A549 (cell line): ENCODE data around the gene PLCXD3. TPM values are rescaled to one million over a fixed set of nuclear protein-coding genes. Genes with fewer than 3 reads are reported as not detected.

Source experiments
- ATAC-seq, 2 experiments: fragments of 200-7000 bp in 1 of 2; fragments of >200 bp in 1 of 2; cut with Nextera tagmentation in 1 of 2; cut with Tn5 transposase in 1 of 2; 3 replicates each; pipeline versions ENCODE4 v1.8.0 to v1.9.1; 2018 to 2020; ENCODE audit warnings: mild to moderate bottlenecking in 1 of 2, moderate library complexity in 1 of 2
- CTCF ChIA-PET: fragments of 300-600 bp; sonication (Branson Sonifier 250); formaldehyde crosslinking; extraction: SDS; loops from one replicate; lab custom pipeline; 2021; ENCODE audit warnings: antibody characterized with exemption, inconsistent platforms; lab: Yijun Ruan, JAX
- POLR2A ChIA-PET: fragments of 350-600 bp; formaldehyde crosslinking; extraction: SDS; loops from one replicate; lab custom pipeline; 2021; ENCODE audit warnings: antibody characterized with exemption, inconsistent platforms; lab: Yijun Ruan, JAX
- DNase-seq, 2 experiments: peaks; one replicate each; pipeline versions ENCODE4 v3.0.0 to v3.0.0-alpha.2; 2011 to 2016; ENCODE audit warnings: low read depth in 1 of 2, low spot score in 1 of 2
- FAIRE-seq: peaks from 2 replicates; lab custom pipeline; 2011; peaks lifted over from hg19 to GRCh38; lab: Jason Lieb, UNC
- H3K27ac ChIP-seq, 2 experiments: fragments of >200 bp; sonication (Bioruptor Twin); formaldehyde crosslinking; 3 replicates each; pipeline ENCODE4 v1.5.1; 2016 to 2017
- H3K4me1 ChIP-seq: fragments of >200 bp; sonication (Bioruptor Twin); formaldehyde crosslinking; 3 replicates; pipeline ENCODE4 v1.6.1; 2016
- H3K4me2 ChIP-seq: fragments of >200 bp; sonication (Bioruptor Twin); formaldehyde crosslinking; 3 replicates; pipeline ENCODE4 v1.6.1; 2016
- H3K4me3 ChIP-seq: fragments of >200 bp; sonication (Bioruptor Twin); formaldehyde crosslinking; 3 replicates; pipeline ENCODE4 v1.5.1; 2016
- H3K9me3 ChIP-seq: fragments of >200 bp; sonication (Bioruptor Twin); formaldehyde crosslinking; 3 replicates; pipeline ENCODE4 v1.6.1; 2016
- ATOH8 ChIP-seq: fragments of 250-450 bp; sonication (Bioruptor Pico); IDR thresholded peaks from 2 replicates; pipeline ENCODE4 v1.5.0; 2020; ENCODE audit warnings: low read depth, mild to moderate bottlenecking, moderate library complexity
- CHD2 ChIP-seq: fragments of 150-350 bp; IDR thresholded peaks from 2 replicates; pipeline ENCODE4 v1.6.1; 2014; ENCODE audit warnings: low read length; ENCODE audit not compliant: partially characterized antibody
- E2F6 ChIP-seq: IDR thresholded peaks from 2 replicates; pipeline ENCODE4 v1.6.1; 2012; ENCODE audit warnings: low read depth, borderline replicate concordance
- EP300 ChIP-seq, 2 experiments: fragments of >200 bp; sonication (Bioruptor Twin); formaldehyde crosslinking; IDR thresholded peaks; 2 replicates in 1 of 2; 3 replicates in 1 of 2; pipeline ENCODE4 v1.6.1; 2016 to 2017
- FOSB ChIP-seq: fragments of 250-450 bp; sonication (Bioruptor Pico); IDR thresholded peaks from 2 replicates; pipeline ENCODE4 v1.5.0; 2020; ENCODE audit warnings: mild to moderate bottlenecking, moderate library complexity
- FOXS1 ChIP-seq: fragments of 250-450 bp; sonication (Bioruptor Pico); IDR thresholded peaks from 2 replicates; pipeline ENCODE4 v1.5.0; 2020; ENCODE audit warnings: mild to moderate bottlenecking, moderate library complexity
- GATA3 ChIP-seq: IDR thresholded peaks from 2 replicates; pipeline ENCODE4 v1.6.1; 2012; ENCODE audit warnings: borderline replicate concordance
- HOXB13 ChIP-seq: fragments of 250-450 bp; sonication (Bioruptor Pico); IDR thresholded peaks from 2 replicates; pipeline ENCODE4 v1.5.0; 2020; ENCODE audit warnings: low read depth, mild to moderate bottlenecking, moderate library complexity
- HOXB5 ChIP-seq: fragments of 250-450 bp; sonication (Bioruptor Pico); IDR thresholded peaks from 2 replicates; pipeline ENCODE4 v1.5.0; 2020; ENCODE audit warnings: mild to moderate bottlenecking, moderate library complexity
- JUNB ChIP-seq: fragments of >200 bp; sonication (Bioruptor Twin); formaldehyde crosslinking; IDR thresholded peaks from 2 replicates; pipeline ENCODE4 v1.6.1; 2016
- KDM1A ChIP-seq: fragments of 200-600 bp; sonication (generic); IDR thresholded peaks from 2 replicates; pipeline ENCODE4 v1.6.1; 2016; ENCODE audit warnings: low read depth, mild to moderate bottlenecking
- MYC ChIP-seq: IDR thresholded peaks from 2 replicates; pipeline ENCODE4 v1.6.1; 2012; ENCODE audit warnings: mild to moderate bottlenecking, inconsistent platforms, low read length, improper control_type of control experiment, borderline replicate concordance
- NFE2L2 ChIP-seq: fragments of 150-350 bp; conservative IDR thresholded peaks from 2 replicates; pipeline ENCODE4 v1.6.1; 2014; ENCODE audit warnings: low read length
- NR3C1 ChIP-seq: fragments of >200 bp; sonication (Bioruptor Twin); formaldehyde crosslinking; IDR thresholded peaks from 3 replicates; pipeline ENCODE4 v1.6.1; 2017
- POLR2AphosphoS2 ChIP-seq: conservative IDR thresholded peaks from 2 replicates; pipeline ENCODE4 v1.6.1; 2012; ENCODE audit warnings: low read length, improper control_type of control experiment, inconsistent platforms
- RARB ChIP-seq: fragments of 250-450 bp; sonication (Bioruptor Pico); IDR thresholded peaks from 2 replicates; pipeline ENCODE4 v1.8.0; 2021; ENCODE audit warnings: mild to moderate bottlenecking, moderate library complexity
- RCOR1 ChIP-seq: fragments of 150-350 bp; IDR thresholded peaks from 2 replicates; pipeline ENCODE4 v1.6.1; 2014; ENCODE audit warnings: antibody characterized with exemption, low read length, low read depth
- RFX5 ChIP-seq: fragments of 450-650 bp; IDR thresholded peaks from 2 replicates; pipeline ENCODE4 v1.7.1; 2014; ENCODE audit warnings: antibody characterized with exemption, mild to moderate bottlenecking, moderate library complexity
- SMC3 ChIP-seq: fragments of >200 bp; sonication (Bioruptor Twin); formaldehyde crosslinking; IDR thresholded peaks from 3 replicates; pipeline ENCODE4 v1.6.1; 2018; ENCODE audit warnings: inconsistent platforms
- TFCP2L1 ChIP-seq: fragments of 250-450 bp; sonication (Bioruptor Pico); IDR thresholded peaks from 2 replicates; pipeline ENCODE4 v1.5.0; 2021; ENCODE audit warnings: mild to moderate bottlenecking
- TP53 ChIP-seq: fragments of 250-450 bp; sonication (Bioruptor Pico); IDR thresholded peaks from 2 replicates; pipeline ENCODE4 v1.5.0; 2021; ENCODE audit warnings: mild to moderate bottlenecking, moderate library complexity
- ZFP36 ChIP-seq: fragments of 450-650 bp; IDR thresholded peaks from 2 replicates; pipeline ENCODE4 v1.6.1; 2014; ENCODE audit warnings: borderline replicate concordance; ENCODE audit not compliant: partially characterized antibody
- ZNF302 ChIP-seq: fragments of 250-450 bp; sonication (Bioruptor Pico); IDR thresholded peaks from 2 replicates; pipeline ENCODE4 v1.9.0; 2021; ENCODE audit warnings: inconsistent platforms, mild to moderate bottlenecking, moderate library complexity
- ZSCAN20 ChIP-seq: fragments of 250-450 bp; sonication (Bioruptor Pico); IDR thresholded peaks from 2 replicates; pipeline ENCODE4 v1.8.0; 2022; ENCODE audit warnings: mild to moderate bottlenecking, moderate library complexity
- WGBS: methylation state at CpG from one replicate; pipeline ENCODE4 v1.1.6; 2017; ENCODE audit errors: missing lambda C conversion rate; 5-methylcytosine and 5-hydroxymethylcytosine counted together
- polyA plus RNA-seq, 4 experiments: library from polyadenylated mRNA; depleted of rRNA in 3 of 4; stranded (reverse); fragments of >200 nt; fragmentation: RNase III in 1 of 4; extraction: RNeasy Plus Mini Kit Qiagen cat#74134 plus additional on column Dnase treatment in 1 of 4; gene quantifications; 2 replicates in 3 of 4; 3 replicates in 1 of 4; pipeline ENCODE4 v1.2.3, GENCODE V29; 2011 to 2017
- TF ChIP-seq, protein P1 (sequence below): fragments of 150-350 bp; IDR thresholded peaks from 2 replicates; pipeline ENCODE4 v1.6.1; 2014; ENCODE audit warnings: low read depth, mild to moderate bottlenecking, low read length

PLCXD3 gene
- polyA plus RNA-seq, 2 of the 4 experiments (the other 2 are of a cell fraction) = 1.2 to 1.6 TPM

GRCh38 chr5:41289970-41290464 lies 220.4 kb downstream of the PLCXD3 start:
- 35% methylated on average over 4 of the region's 4 CpGs for WGBS
- Histone ChIP-seq H3K4me3 (no peak overlapping the region), H3K4me1 (no peaks in the 10 kb centered on the region), H3K4me2 (no peak overlapping the region), H3K27ac (no peak overlapping the region), H3K9me3 (peaks cover 11% of the 10 kb centered on the region; the same call in 1 of the 3 replicates)
- POLR2A ChIA-PET = no interaction called here
- no peak for FAIRE-seq
- CTCF ChIA-PET = interaction anchor here (0.9 to 1.1 kb wide), 2 partner anchors 20 to 23 kb away, joined by 3 to 4 read pairs; no protein-coding TSS in a partner anchor
- ATAC-seq = no peak
- no peak for TF ChIP-seq NFE2L2
- no peak for TF ChIP-seq ZFP36
- TF ChIP-seq RARB (CRISPR knock-in tag) = no peak
- no peak for TF ChIP-seq E2F6
- TF ChIP-seq FOSB (CRISPR knock-in tag) = no peak
- no peak for TF ChIP-seq CHD2
- no peak for DNase-seq

DNA sequence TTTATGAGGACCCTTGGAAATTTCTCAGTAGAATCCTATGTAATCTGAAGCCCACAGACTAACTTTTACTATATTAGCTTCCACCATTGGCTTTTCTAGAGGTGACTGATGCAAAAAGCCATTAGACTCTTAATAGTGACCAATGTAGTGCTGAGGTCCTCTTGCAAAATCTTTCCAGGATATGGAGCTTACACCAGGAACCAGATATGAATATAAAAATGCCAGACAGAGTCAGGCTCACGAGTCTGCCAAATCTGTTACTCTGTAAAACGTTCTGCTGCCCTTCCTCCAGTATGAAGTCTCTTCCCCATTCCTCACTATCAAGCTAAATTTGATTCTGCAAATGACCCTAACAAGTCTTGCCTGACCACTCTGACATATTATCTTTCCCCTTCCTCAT lies 223.7 kb downstream of the PLCXD3 start:
- Histone ChIP-seq H3K4me1 (no peaks in the 10 kb centered on the region), H3K4me3 (no peak overlapping the region), H3K4me2 (no peak overlapping the region), H3K27ac (no peak overlapping the region), H3K9me3 (peaks cover 11% of the 10 kb centered on the region; the same call in 1 of the 3 replicates)
- TF ChIP-seq TFCP2L1 (no peak), POLR2AphosphoS2 (no peak), TP53 (CRISPR knock-in tag) (no peak), JUNB (no peak), RFX5 (no peak), SMC3 (no peak)
- whole genome bisulfite sequencing = 26% methylated on average over 2 of the region's 2 CpGs
- ChIA-PET CTCF (interaction anchor here (1.0 kb wide), 1 partner anchor 10 kb away, joined by 3 read pairs; no protein-coding TSS in a partner anchor), POLR2A (no interaction called here)
- no peak for ATAC-seq
- no peak for DNase-seq
- no peak for FAIRE-seq

DNA sequence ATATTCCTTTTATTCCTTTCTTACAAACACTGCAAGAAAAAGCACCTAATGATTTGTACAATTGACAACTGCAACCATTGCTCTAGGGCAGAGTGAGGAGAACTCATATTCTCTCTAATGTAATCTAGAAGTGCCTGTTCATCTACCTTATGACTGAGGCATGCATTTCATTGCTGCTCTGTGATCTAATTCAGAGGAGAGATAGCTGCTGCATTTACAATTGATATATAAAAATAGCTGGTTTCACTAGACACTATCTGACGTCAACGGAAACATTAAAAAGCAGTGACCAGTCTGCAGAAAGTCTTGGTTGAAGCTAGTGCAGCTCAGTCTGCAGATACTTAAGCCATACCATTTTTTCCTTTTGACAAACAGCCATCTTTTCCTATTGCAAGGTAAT lies 224.2 kb downstream of the PLCXD3 start:
- no peak for ATAC-seq
- WGBS = 84% methylated on average over 2 of the region's 2 CpGs
- H3K4me3 ChIP-seq = no peak overlapping the region
- peaks cover 10% of the 10 kb centered on the region; the same call in 1 of the 3 replicates for H3K9me3 ChIP-seq
- CTCF ChIA-PET = interaction anchor here (0.6 kb wide), 1 partner anchor 291 kb away, joined by 3 read pairs; no protein-coding TSS in a partner anchor
- TF ChIP-seq RCOR1 (no peak), FOXS1 (CRISPR knock-in tag) (no peak), FOSB (CRISPR knock-in tag) (no peak), SMC3 (no peak), ATOH8 (no peak), EP300 (IDR thresholded peaks at IDR 0.05) (no peak), HOXB13 (no peak), ZSCAN20 (CRISPR knock-in tag) (no peak), MYC (no peak), ZNF302 (CRISPR knock-in tag) (no peak), GATA3 (no peak), KDM1A (no peak), NR3C1 (no peak), RFX5 (no peak), HOXB5 (CRISPR knock-in tag) (no peak)
- TF ChIP-seq, protein P1, sequence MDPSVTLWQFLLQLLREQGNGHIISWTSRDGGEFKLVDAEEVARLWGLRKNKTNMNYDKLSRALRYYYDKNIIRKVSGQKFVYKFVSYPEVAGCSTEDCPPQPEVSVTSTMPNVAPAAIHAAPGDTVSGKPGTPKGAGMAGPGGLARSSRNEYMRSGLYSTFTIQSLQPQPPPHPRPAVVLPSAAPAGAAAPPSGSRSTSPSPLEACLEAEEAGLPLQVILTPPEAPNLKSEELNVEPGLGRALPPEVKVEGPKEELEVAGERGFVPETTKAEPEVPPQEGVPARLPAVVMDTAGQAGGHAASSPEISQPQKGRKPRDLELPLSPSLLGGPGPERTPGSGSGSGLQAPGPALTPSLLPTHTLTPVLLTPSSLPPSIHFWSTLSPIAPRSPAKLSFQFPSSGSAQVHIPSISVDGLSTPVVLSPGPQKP = no peak
- no peak for FAIRE-seq
- no peaks in the 10 kb centered on the region for H3K4me1 ChIP-seq
- POLR2A ChIA-PET = no interaction called here
- no peak for DNase-seq
- H3K27ac ChIP-seq = no peak overlapping the region
- no peak overlapping the region for H3K4me2 ChIP-seq
